ENCODE data around the gene VPREB3. TPM values are rescaled to one million over a fixed set of nuclear protein-coding genes. Genes with fewer than 3 reads are reported as not detected.

The VPREB3 gene
- total RNA-seq, 1 experiment from 2014 or later: not detected

- in situ Hi-C loops (cut with HindIII; ENCODE audit: low pct_unique_long_range_greater_than_20kb, low sequenced_read_pairs): no loop called here
- CTCF ChIA-PET: no interaction called here
- DNase-seq (ENCODE audit: low read depth, low spot score): no peak
Measured at GRCh38 chr22:23720855-23721254, 33.4 kb downstream of the VPREB3 start.

GRCh38 chr22:23718371-23719165 is 35.7 kb downstream of the VPREB3 start:
- H3K4me3 ChIP-seq (ENCODE audit: low read depth in 2 of 2, low read length in 2 of 2): no peak overlapping the region
- no peak for TF ChIP-seq REST (IDR thresholded peaks at IDR 0.05; ENCODE audit: insufficient read depth in 1 of 2, low read depth in 2 of 2, low read length in 1 of 2)
- TF ChIP-seq SIN3A (IDR thresholded peaks at IDR 0.05; ENCODE audit: borderline replicate concordance, insufficient read depth, low read depth, low read length): no peak
- no peak for TF ChIP-seq CTCF (IDR thresholded peaks at IDR 0.05)
- TF ChIP-seq TCF7L2 (IDR thresholded peaks at IDR 0.05; ENCODE audit: low read depth, low read length): no peak
- no peak for TF ChIP-seq POLR2AphosphoS5 (IDR thresholded peaks at IDR 0.05; ENCODE audit: low read depth, low read length)
- CTCF ChIA-PET: no interaction called here
- ATAC-seq: no peak
- no peak overlapping the region for H3K27ac ChIP-seq (ENCODE audit: low read length)
- no peaks in the 10 kb centered on the region for H3K27me3 ChIP-seq (ENCODE audit: control insufficient read depth, insufficient read depth, low read length)
- no peaks in the 10 kb centered on the region; the same call in none of the 2 replicates for H3K36me3 ChIP-seq (ENCODE audit: control insufficient read depth, insufficient read depth, low read length)
- H3K9me3 ChIP-seq (ENCODE audit: control insufficient read depth, insufficient read depth, low read depth, low read length): no peaks in the 10 kb centered on the region
- DNase-seq (ENCODE audit: low read depth, low spot score): no peak
- BruUV-seq (replicated peaks): no TSS peak
- no peaks in the 10 kb centered on the region for H3K4me1 ChIP-seq (ENCODE audit: control insufficient read depth, insufficient read depth, low read length)
- intact Hi-C loops (cut with micrococcal nuclease; ENCODE audit: unreplicated experiment) (no loop called here), in situ Hi-C loops (cut with HindIII; ENCODE audit: low pct_unique_long_range_greater_than_20kb, low sequenced_read_pairs) (no loop called here)
- POLR2A ChIA-PET: interaction anchor here (0.7 kb wide), 1 partner anchor 31 kb away, joined by 4 read pairs; no protein-coding TSS in a partner anchor

More at GRCh38 chr22:23720855-23721254, 33.4 kb downstream of the VPREB3 start:
- intact Hi-C loops (cut with micrococcal nuclease; ENCODE audit: unreplicated experiment): no loop called here
- no peaks in the 10 kb centered on the region; the same call in 1 of the 2 replicates for H3K36me3 ChIP-seq (ENCODE audit: control insufficient read depth, insufficient read depth, low read length)
- no peak overlapping the region for H3K27ac ChIP-seq (ENCODE audit: low read length)
- no peaks in the 10 kb centered on the region for H3K4me1 ChIP-seq (ENCODE audit: control insufficient read depth, insufficient read depth, low read length)
- TF ChIP-seq SIN3A (IDR thresholded peaks at IDR 0.05; ENCODE audit: borderline replicate concordance, insufficient read depth, low read depth, low read length) (no peak), REST (IDR thresholded peaks at IDR 0.05; ENCODE audit: insufficient read depth in 1 of 2, low read depth in 2 of 2, low read length in 1 of 2) (no peak), POLR2AphosphoS5 (IDR thresholded peaks at IDR 0.05; ENCODE audit: low read depth, low read length) (no peak), TCF7L2 (IDR thresholded peaks at IDR 0.05; ENCODE audit: low read depth, low read length) (no peak), CTCF (IDR thresholded peaks at IDR 0.05) (no peak)
- BruUV-seq (replicated peaks): no TSS peak
- no peaks in the 10 kb centered on the region for H3K27me3 ChIP-seq (ENCODE audit: control insufficient read depth, insufficient read depth, low read length)
- no peak overlapping the region for H3K4me3 ChIP-seq (ENCODE audit: low read depth in 2 of 2, low read length in 2 of 2)
- ATAC-seq: no peak
- H3K9me3 ChIP-seq (ENCODE audit: control insufficient read depth, insufficient read depth, low read depth, low read length): no peaks in the 10 kb centered on the region
- POLR2A ChIA-PET: no interaction called here

All from Panc1 (cell line).